K562 (cell line): Measurements from ENCODE around the gene ANO2. TPM values are rescaled to one million over a fixed set of nuclear protein-coding genes. Genes with fewer than 3 reads are reported as not detected.

Experiments used
- ATAC-seq: fragments of 200-7000 bp; cut with Tn5 transposase; 3 replicates; pipeline ENCODE4 v1.9.1; 2020; ENCODE audit warnings: moderate library complexity
- BruUV-seq: library from RNA; stranded (reverse); fragments of 400-500 nt; replicated peaks from 2 replicates; lab custom pipeline; 2021; lab: Mats Ljungman, UMichigan
- CTCF ChIA-PET: fragments of 300-600 bp; formaldehyde crosslinking; extraction: SDS; loops from one replicate; lab custom pipeline; 2021; ENCODE audit warnings: low intra/inter-chr PET ratio; lab: Yijun Ruan, JAX
- POLR2A ChIA-PET: fragments of 300-600, 350-650 bp; sonication (Branson Sonifier 250); formaldehyde crosslinking; extraction: SDS; loops from one replicate; lab custom pipeline; 2021; ENCODE audit warnings: antibody characterized with exemption, inconsistent platforms; lab: Yijun Ruan, JAX
- DNase-seq, 4 experiments: peaks; one replicate each; pipeline versions ENCODE4 v3.0.0 to v3.0.0-alpha.2; 2011 to 2018; ENCODE audit warnings: low spot score in 3 of 4, mixed read lengths in 3 of 4; ENCODE audit errors: extremely low read depth in 1 of 4
- FAIRE-seq: peaks from 2 replicates; lab custom pipeline; 2011; peaks lifted over from hg19 to GRCh38; lab: Jason Lieb, UNC
- H2AFZ ChIP-seq: 2 replicates; pipeline ENCODE4 v1.6.0; 2011; ENCODE audit warnings: low read depth, low read length, control low read depth, inconsistent platforms
- H3K27ac ChIP-seq: fragments of 200-600 bp; 3 replicates; pipeline ENCODE4 v1.8.0; 2011; ENCODE audit warnings: low read depth, mild to moderate bottlenecking, control low read depth, inconsistent platforms, low read length, moderate library complexity, mixed read lengths; ENCODE audit errors: extremely low read depth
- H3K27me3 ChIP-seq, 2 experiments: fragments of 300-600 bp in 1 of 2; 2 replicates in 1 of 2; 3 replicates in 1 of 2; pipeline versions ENCODE4 v1.6.0 to v1.8.0; 2011; ENCODE audit warnings: inconsistent platforms in 2 of 2, low read length in 2 of 2, mild to moderate bottlenecking in 1 of 2, mixed read lengths in 1 of 2, moderate library complexity in 1 of 2; ENCODE audit not compliant: control insufficient read depth in 2 of 2, insufficient read depth in 2 of 2
- H3K36me3 ChIP-seq: fragments of 300-600 bp; 3 replicates; pipeline ENCODE4 v1.8.0; 2011; ENCODE audit warnings: mild to moderate bottlenecking, low read length, inconsistent platforms; ENCODE audit not compliant: control insufficient read depth, insufficient read depth
- H3K4me1 ChIP-seq, 2 experiments: fragments of 200-600 bp in 1 of 2; replicated peaks in 1 of 2; 2 replicates in 1 of 2; 3 replicates in 1 of 2; pipeline versions ENCODE4 v1.5.1 to v1.8.0; 2011; ENCODE audit warnings: inconsistent platforms in 2 of 2, low read length in 2 of 2, mild to moderate bottlenecking in 1 of 2, mixed read lengths in 1 of 2, moderate library complexity in 1 of 2; ENCODE audit not compliant: control insufficient read depth in 2 of 2, insufficient read depth in 2 of 2
- H3K4me2 ChIP-seq: 2 replicates; pipeline ENCODE4 v1.6.1; 2011; ENCODE audit warnings: low read length, control low read depth, inconsistent platforms, mixed read lengths; ENCODE audit not compliant: insufficient read depth
- H3K4me3 ChIP-seq: fragments of 200-600 bp; sonication (generic), shearing (Covaris generic); 2 replicates; pipeline ENCODE4 v1.5.1; 2016; ENCODE audit warnings: control low read depth, inconsistent platforms
- H3K79me2 ChIP-seq: fragments of 200-600 bp; 3 replicates; pipeline ENCODE4 v1.8.0; 2011; ENCODE audit warnings: low read length, inconsistent platforms; ENCODE audit not compliant: control insufficient read depth, insufficient read depth
- H3K9ac ChIP-seq, 2 experiments: 2 replicates each; pipeline versions ENCODE4 v1.6.0 to v1.6.1; 2011; ENCODE audit warnings: low read depth in 2 of 2, low read length in 2 of 2, control low read depth in 1 of 2, inconsistent platforms in 1 of 2, mild to moderate bottlenecking in 1 of 2, mixed read lengths in 1 of 2; ENCODE audit not compliant: insufficient read depth in 1 of 2
- H3K9me1 ChIP-seq: one replicate; pipeline ENCODE4 v1.6.0; 2011; ENCODE audit warnings: inconsistent platforms, mild to moderate bottlenecking, low read length, moderate library complexity; ENCODE audit not compliant: control insufficient read depth, insufficient read depth
- H3K9me3 ChIP-seq: replicated peaks from 2 replicates; pipeline ENCODE4 v1.5.1; 2011; ENCODE audit warnings: low read depth, low read length, inconsistent platforms; ENCODE audit not compliant: control insufficient read depth, insufficient read depth
- H4K20me1 ChIP-seq: replicated peaks from 2 replicates; pipeline ENCODE4 v1.6.1; 2011; ENCODE audit warnings: low read length, inconsistent platforms, mixed read lengths; ENCODE audit not compliant: control insufficient read depth, insufficient read depth
- DNMT1 ChIP-seq: fragments of 450-650 bp; IDR thresholded peaks from 2 replicates; pipeline ENCODE4 v1.6.1; 2016; ENCODE audit warnings: antibody characterized with exemption, mild to moderate bottlenecking
- HLTF ChIP-seq: fragments of 450-650 bp; IDR thresholded peaks from 2 replicates; pipeline ENCODE4 v1.6.1; 2016
- HMGXB4 ChIP-seq: sonication (generic); formaldehyde crosslinking; IDR thresholded peaks from 2 replicates; pipeline ENCODE4 v1.8.1; 2023; ENCODE audit warnings: mild to moderate bottlenecking, missing genetic modification reagents
- NKRF ChIP-seq: fragments of 450-650 bp; IDR thresholded peaks from 2 replicates; pipeline ENCODE4 v1.6.1; 2016; ENCODE audit warnings: borderline replicate concordance
- PBX2 ChIP-seq, 2 experiments: IDR thresholded peaks in 1 of 2; conservative IDR thresholded peaks in 1 of 2; 2 replicates each; pipeline ENCODE4 v1.6.1; 2016; ENCODE audit warnings: low read depth in 2 of 2, mild to moderate bottlenecking in 1 of 2, missing compliant biosample characterization in 1 of 2, missing genetic modification characterization in 1 of 2, moderate library complexity in 1 of 2
- TCF7L2 ChIP-seq: fragments of 150-350 bp; IDR thresholded peaks from 2 replicates; pipeline ENCODE4 v1.6.1; 2016; ENCODE audit warnings: low read depth, mild to moderate bottlenecking, low read length, moderate library complexity
- TSHZ1 ChIP-seq: fragments of 250-450 bp; sonication (Bioruptor Pico); IDR thresholded peaks from 2 replicates; pipeline ENCODE4 v1.4.0; 2020; ENCODE audit warnings: mild to moderate bottlenecking, moderate library complexity
- ZBTB12 ChIP-seq: fragments of 250-450 bp; sonication (Bioruptor Pico); IDR thresholded peaks from 2 replicates; pipeline ENCODE4 v1.4.0; 2020
- WGBS: fragments of 100-300 bp; shearing (Covaris generic); methylation state at CpG from one replicate; pipeline ENCODE4 v1.1.6; 2016; ENCODE audit warnings: low coverage, mixed read lengths; ENCODE audit not compliant: insufficient coverage; ENCODE audit errors: missing lambda C conversion rate; 5-methylcytosine and 5-hydroxymethylcytosine counted together
- in situ Hi-C: fragments of 300-500 bp; cut with MboI; formaldehyde crosslinking; loops from 4 replicates; pipeline ENCODE4 v1.15.0; 2018; ENCODE audit warnings: inconsistent platforms, mixed read lengths
- intact Hi-C: fragments of 100-400 bp; cut with micrococcal nuclease; formaldehyde crosslinking; loops from 2 replicates; pipeline ENCODE4 v1.14.2; 2022
- polyA plus RNA-seq, 8 experiments: library from polyadenylated mRNA; depleted of rRNA in 4 of 8; stranded (reverse) in 5 of 8; unstranded in 3 of 8; fragments of >200 nt; fragmentation: Nextera tagmentation in 2 of 8; fragmentation: Illumina TruSeq in 1 of 8; extraction: Ambion mirVana in 2 of 8; extraction: Trizol in 1 of 8; gene quantifications; 2 replicates each; pipeline versions ENCODE4 v1.2.1 to v1.2.3, GENCODE V29; 2011 to 2014; ENCODE audit warnings: inconsistent platforms in 1 of 8, missing spikeins in 1 of 8
- total RNA-seq, 7 experiments: library from RNA; depleted of rRNA in 6 of 7; stranded (reverse); fragments of >200 nt in 6 of 7; fragmentation: Illumina TruSeq in 2 of 7; extraction: Trizol in 2 of 7; gene quantifications; 2 replicates each; pipeline versions ENCODE4 v1.2.1 to v1.2.3, GENCODE V29; 2011 to 2021; ENCODE audit warnings: low replicate concordance in 1 of 7

Gene ANO2
- total and polyA plus RNA-seq, 9 of the 15 experiments (the other 6 are each of a cell fraction or from before 2014, with no cell fraction given): 0.64 TPM; not detected in 8

- TF ChIP-seq PBX2 (CRISPR knock-in tag; IDR thresholded peaks at IDR 0.05; ENCODE audit: low read depth) (no peak), PBX2 (tag; conservative IDR thresholded peaks at IDR 0.05; ENCODE audit: low read depth) (no peak), HMGXB4 (CRISPR knock-in tag) (no peak), DNMT1 (no peak)
- TF ChIP-seq, all 486 proteins: peak for 0
These were observed 227.0 kb downstream of the ANO2 start (continued) for GRCh38 chr12:5718073-5718472.

- no peak overlapping the region for H3K9ac ChIP-seq
- no peaks in the 10 kb centered on the region for H3K9me3 ChIP-seq
- no peaks in the 10 kb centered on the region for H3K9me1 ChIP-seq
- no peak overlapping the region for H2AFZ ChIP-seq
- H3K4me3 ChIP-seq: no peak overlapping the region
- TF ChIP-seq ZBTB12 (CRISPR knock-in tag) (no peak), TCF7L2 (no peak), HLTF (no peak), NKRF (no peak), TSHZ1 (CRISPR knock-in tag) (no peak)
- TF ChIP-seq, all 486 proteins: peak for 0
- Histone ChIP-seq H3K79me2 (no peaks in the 10 kb centered on the region), H3K27me3 (no peaks in the 10 kb centered on the region; a peak in 1 of 5 replicates), H3K27ac (no peak overlapping the region), H3K4me1 (no peaks in the 10 kb centered on the region), H3K4me2 (no peak overlapping the region), H3K36me3 (no peaks in the 10 kb centered on the region), H4K20me1 (no peaks in the 10 kb centered on the region)
- ATAC-seq (no peak), DNase-seq (no peak), FAIRE-seq (no peak)
- 7% methylated on average over 3 of the region's 3 CpGs for WGBS
- ChIA-PET CTCF (no interaction called here), POLR2A (interaction anchor here (0.8 kb wide), 1 partner anchor 75 kb away, joined by 3 read pairs; no protein-coding TSS in a partner anchor)
- in situ Hi-C loops (no loop called here), intact Hi-C loops (no loop called here)
- BruUV-seq: no TSS peak
These were observed 228.1 kb downstream of the ANO2 start for GRCh38 chr12:5716976-5717375.
